GM12801 (cell line): ENCODE results near the gene GLT6D1.

Source experiments
- TF ChIP-seq, protein P1 (sequence below): IDR thresholded peaks from one replicate; pipeline ENCODE4 v1.5.1; 2011; ENCODE audit warnings: control low read depth; ENCODE audit not compliant: insufficient read length; ENCODE audit errors: extremely low read depth

The GLT6D1 gene

GRCh38 chr9:135639196-135639595, at the start of gene GLT6D1:
GLT6D1 (minus strand) TSS chr9:135639540; CDS start chr9:135639187, 353 bp downstream.
- TF ChIP-seq, protein P1, sequence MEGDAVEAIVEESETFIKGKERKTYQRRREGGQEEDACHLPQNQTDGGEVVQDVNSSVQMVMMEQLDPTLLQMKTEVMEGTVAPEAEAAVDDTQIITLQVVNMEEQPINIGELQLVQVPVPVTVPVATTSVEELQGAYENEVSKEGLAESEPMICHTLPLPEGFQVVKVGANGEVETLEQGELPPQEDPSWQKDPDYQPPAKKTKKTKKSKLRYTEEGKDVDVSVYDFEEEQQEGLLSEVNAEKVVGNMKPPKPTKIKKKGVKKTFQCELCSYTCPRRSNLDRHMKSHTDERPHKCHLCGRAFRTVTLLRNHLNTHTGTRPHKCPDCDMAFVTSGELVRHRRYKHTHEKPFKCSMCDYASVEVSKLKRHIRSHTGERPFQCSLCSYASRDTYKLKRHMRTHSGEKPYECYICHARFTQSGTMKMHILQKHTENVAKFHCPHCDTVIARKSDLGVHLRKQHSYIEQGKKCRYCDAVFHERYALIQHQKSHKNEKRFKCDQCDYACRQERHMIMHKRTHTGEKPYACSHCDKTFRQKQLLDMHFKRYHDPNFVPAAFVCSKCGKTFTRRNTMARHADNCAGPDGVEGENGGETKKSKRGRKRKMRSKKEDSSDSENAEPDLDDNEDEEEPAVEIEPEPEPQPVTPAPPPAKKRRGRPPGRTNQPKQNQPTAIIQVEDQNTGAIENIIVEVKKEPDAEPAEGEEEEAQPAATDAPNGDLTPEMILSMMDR, result no peak

- TF ChIP-seq, protein P1, result no peak
These were observed 49.7 kb upstream of the GLT6D1 start for GRCh38 chr9:135689011-135689410.

DNA sequence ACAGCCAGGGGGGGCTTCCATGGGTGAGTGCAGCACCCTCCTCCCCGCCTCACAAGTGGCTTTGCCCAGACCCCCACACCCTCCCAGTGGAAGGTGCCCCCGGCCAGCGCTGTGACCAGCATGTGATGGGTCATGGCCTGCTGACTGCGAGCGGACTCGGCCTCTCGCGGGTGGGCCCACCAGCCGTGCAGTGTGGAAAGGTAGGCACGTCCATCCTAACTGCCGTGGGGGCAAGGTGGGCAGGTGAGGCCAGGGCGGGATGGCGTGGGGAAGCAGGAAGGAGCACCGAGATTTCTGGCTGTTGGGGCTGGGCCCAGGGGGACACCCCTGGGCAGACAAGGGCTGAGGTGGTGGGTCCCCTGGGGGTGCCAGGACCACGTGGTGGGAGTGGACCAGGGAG, 47.9 kb upstream of the GLT6D1 start:
- TF ChIP-seq, protein P1, result no peak

- TF ChIP-seq, protein P1, result no peak
These were observed 45.4 kb upstream of the GLT6D1 start for GRCh38 chr9:135684691-135685090.

DNA sequence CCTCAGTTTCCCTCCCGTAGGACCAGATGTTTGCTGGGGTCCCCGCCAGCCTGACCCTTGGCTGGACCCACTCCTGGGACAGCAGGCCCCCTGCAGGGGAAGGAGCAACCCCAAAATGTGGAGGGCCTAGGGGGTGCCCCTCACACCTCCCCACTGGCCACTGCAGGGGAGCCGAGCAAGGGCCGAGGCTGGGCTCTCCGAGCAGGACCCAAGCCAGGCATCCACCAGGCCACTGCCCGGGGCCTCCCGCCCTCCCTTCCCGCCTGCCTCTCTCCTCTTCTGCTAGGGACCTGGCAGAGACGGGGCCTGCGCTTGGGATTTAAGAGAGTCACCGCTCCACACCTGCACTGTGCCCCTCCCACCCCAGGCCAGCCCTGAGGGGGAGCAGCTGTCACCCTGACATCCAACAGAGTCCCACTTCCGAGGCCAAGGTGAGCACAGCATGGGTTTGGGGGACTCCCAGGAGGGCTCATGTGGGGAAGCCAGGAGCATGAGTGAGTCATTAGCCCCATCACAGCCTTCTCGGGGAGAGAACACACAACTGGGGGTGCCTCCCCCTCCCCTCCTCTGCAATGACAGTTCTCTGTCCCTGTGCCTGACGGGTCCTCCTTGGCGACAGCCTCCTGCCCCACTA, 44.2 kb upstream of the GLT6D1 start:
- TF ChIP-seq, protein P1, result no peak

DNA sequence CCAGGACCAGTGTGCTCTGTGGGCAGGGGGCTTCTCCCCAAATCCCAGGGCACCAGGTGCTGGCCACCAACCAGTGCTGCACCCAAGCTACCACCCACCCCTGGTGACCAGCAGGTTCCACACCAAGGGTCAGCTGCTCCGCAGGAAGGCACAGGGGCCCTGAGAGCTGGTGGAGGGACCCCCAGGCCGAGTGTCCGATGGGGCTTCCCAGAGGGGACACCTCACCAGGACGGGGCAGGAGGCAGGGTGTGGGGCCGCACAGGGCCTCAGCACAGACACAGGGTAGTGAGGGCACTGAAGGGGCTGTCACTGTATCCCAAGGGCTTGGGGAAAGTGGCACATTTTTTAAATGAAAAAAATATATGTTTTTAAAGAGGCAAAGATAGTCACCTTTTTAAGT, 41.8 kb upstream of the GLT6D1 start:
- TF ChIP-seq, protein P1, result no peak

- TF ChIP-seq, protein P1, result no peak
These were observed 40.7 kb upstream of the GLT6D1 start for GRCh38 chr9:135680056-135680455.
